ENCODE results near the gene CRISPLD2. TPM values are rescaled to one million over a fixed set of nuclear protein-coding genes. Genes with fewer than 3 reads are reported as not detected.

CRISPLD2 gene
- polyA plus RNA-seq, 1 donor from 2014 or later = 0.06 TPM

- no peak overlapping the region for H3K4me2 ChIP-seq (ENCODE audit: low read length)
- no peaks in the 10 kb centered on the region for H3K79me2 ChIP-seq (replicated peaks; ENCODE audit: insufficient read depth, low read length)
- no peaks in the 10 kb centered on the region for H3K9me2 ChIP-seq (ENCODE audit: insufficient read depth, low read length)
- H4K20me1 ChIP-seq (ENCODE audit: insufficient read depth) = no peaks in the 10 kb centered on the region
- no peaks in the 10 kb centered on the region for H3K27me3 ChIP-seq (ENCODE audit: insufficient read depth, low read depth, low read length)
- H2AFZ ChIP-seq (ENCODE audit: low read depth, low read length) = no peak overlapping the region
- TF ChIP-seq POLR2AphosphoS5 (IDR thresholded peaks at IDR 0.05) = no peak
- TF ChIP-seq SMC3 (conservative IDR thresholded peaks at IDR 0.05; ENCODE audit: poor library complexity) = no peak
- no peak overlapping the region for H3K4me3 ChIP-seq (ENCODE audit: low read length)
- no peaks in the 10 kb centered on the region for H3K36me3 ChIP-seq (ENCODE audit: insufficient read depth, low read length)
- H3F3A ChIP-seq (ENCODE audit: insufficient read depth, low read length, poor library complexity, severe bottlenecking) = no peaks in the 10 kb centered on the region
- no peak overlapping the region for H3K9ac ChIP-seq (ENCODE audit: low read length)
- no peak overlapping the region for H3K27ac ChIP-seq (ENCODE audit: low read length)
- no peaks in the 10 kb centered on the region for H3K9me3 ChIP-seq (ENCODE audit: low read length)
These were observed 40.6 kb downstream of the CRISPLD2 start for GRCh38 chr16:84860383-84860782.

- no peaks in the 10 kb centered on the region for H3K79me2 ChIP-seq (replicated peaks; ENCODE audit: insufficient read depth, low read length)
- H3F3A ChIP-seq (ENCODE audit: insufficient read depth, low read length, poor library complexity, severe bottlenecking) = no peaks in the 10 kb centered on the region
- H3K9me3 ChIP-seq (ENCODE audit: low read length) = no peaks in the 10 kb centered on the region
- H2AFZ ChIP-seq (ENCODE audit: low read depth, low read length) = no peak overlapping the region
- no peak overlapping the region for H3K27ac ChIP-seq (ENCODE audit: low read length)
- H3K9ac ChIP-seq (ENCODE audit: low read length) = no peak overlapping the region
- no peaks in the 10 kb centered on the region for H3K9me2 ChIP-seq (ENCODE audit: insufficient read depth, low read length)
- H4K20me1 ChIP-seq (ENCODE audit: insufficient read depth) = no peaks in the 10 kb centered on the region
- H3K36me3 ChIP-seq (ENCODE audit: insufficient read depth, low read length) = no peaks in the 10 kb centered on the region
- no peak overlapping the region for H3K4me2 ChIP-seq (ENCODE audit: low read length)
- no peaks in the 10 kb centered on the region for H3K27me3 ChIP-seq (ENCODE audit: insufficient read depth, low read depth, low read length)
- no peak overlapping the region for H3K4me3 ChIP-seq (ENCODE audit: low read length)
- TF ChIP-seq EZH2 (IDR thresholded peaks at IDR 0.05; ENCODE audit: borderline replicate concordance, insufficient read depth, low read length, poor library complexity, severe bottlenecking) (no peak), POLR2AphosphoS5 (IDR thresholded peaks at IDR 0.05) (no peak), REST (IDR thresholded peaks at IDR 0.05; ENCODE audit: borderline replicate concordance) (no peak), RAD21 (conservative IDR thresholded peaks at IDR 0.05) (no peak), CTCF (IDR thresholded peaks at IDR 0.05; ENCODE audit: poor library complexity, severe bottlenecking) (no peak), MXI1 (conservative IDR thresholded peaks at IDR 0.05; ENCODE audit: poor library complexity, severe bottlenecking) (no peak), EP300 (conservative IDR thresholded peaks at IDR 0.05; ENCODE audit: poor library complexity, severe bottlenecking) (no peak), TAF1 (IDR thresholded peaks at IDR 0.05; ENCODE audit: low read depth) (no peak), SMC3 (conservative IDR thresholded peaks at IDR 0.05; ENCODE audit: poor library complexity) (no peak)
These were observed 41.9 kb downstream of the CRISPLD2 start for GRCh38 chr16:84861671-84862070.
